ENCODE results near the gene JMJD7.
A peak's percentile ranks its signal among the peaks of the same experiment; 100 is the strongest.

Gene JMJD7

DNA sequence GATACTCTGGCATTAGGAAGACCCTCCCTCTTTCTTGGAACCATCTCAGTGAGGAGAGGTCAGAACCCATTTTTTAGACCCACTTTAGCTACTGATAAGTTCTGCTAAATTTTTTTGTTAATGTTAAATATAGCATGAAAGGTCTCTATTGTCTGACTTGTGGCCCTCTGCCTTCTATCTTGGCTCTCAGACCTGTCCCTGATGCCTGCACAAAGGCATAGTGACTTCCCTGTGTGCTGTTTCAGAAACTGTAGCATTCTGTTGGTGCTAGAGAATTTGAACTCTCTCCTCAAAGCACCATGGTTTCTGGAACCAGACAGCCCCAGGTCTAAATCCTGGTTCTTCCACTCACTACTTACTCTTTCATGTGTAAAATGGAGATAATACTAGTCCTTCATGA is 38.2 kb upstream of the JMJD7 start:
- TF ChIP-seq, protein P1, sequence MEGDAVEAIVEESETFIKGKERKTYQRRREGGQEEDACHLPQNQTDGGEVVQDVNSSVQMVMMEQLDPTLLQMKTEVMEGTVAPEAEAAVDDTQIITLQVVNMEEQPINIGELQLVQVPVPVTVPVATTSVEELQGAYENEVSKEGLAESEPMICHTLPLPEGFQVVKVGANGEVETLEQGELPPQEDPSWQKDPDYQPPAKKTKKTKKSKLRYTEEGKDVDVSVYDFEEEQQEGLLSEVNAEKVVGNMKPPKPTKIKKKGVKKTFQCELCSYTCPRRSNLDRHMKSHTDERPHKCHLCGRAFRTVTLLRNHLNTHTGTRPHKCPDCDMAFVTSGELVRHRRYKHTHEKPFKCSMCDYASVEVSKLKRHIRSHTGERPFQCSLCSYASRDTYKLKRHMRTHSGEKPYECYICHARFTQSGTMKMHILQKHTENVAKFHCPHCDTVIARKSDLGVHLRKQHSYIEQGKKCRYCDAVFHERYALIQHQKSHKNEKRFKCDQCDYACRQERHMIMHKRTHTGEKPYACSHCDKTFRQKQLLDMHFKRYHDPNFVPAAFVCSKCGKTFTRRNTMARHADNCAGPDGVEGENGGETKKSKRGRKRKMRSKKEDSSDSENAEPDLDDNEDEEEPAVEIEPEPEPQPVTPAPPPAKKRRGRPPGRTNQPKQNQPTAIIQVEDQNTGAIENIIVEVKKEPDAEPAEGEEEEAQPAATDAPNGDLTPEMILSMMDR (IDR thresholded peaks at IDR 0.05; ENCODE audit: borderline replicate concordance, extremely low read depth, low read length, poor library complexity, severe bottlenecking) = no peak
- no peak for TF ChIP-seq EZH2 (IDR thresholded peaks at IDR 0.05; ENCODE audit: borderline replicate concordance, low read depth, low read length, severe bottlenecking)
- Histone ChIP-seq H3K36me3 (ENCODE audit: insufficient read depth, low read length) (no peaks in the 10 kb centered on the region), H3K27ac (ENCODE audit: low read length) (no peak overlapping the region; the same call in 1 of the 2 replicates), H3K27me3 (ENCODE audit: insufficient read depth, low read length, poor library complexity) (no peaks in the 10 kb centered on the region), H3K4me1 (ENCODE audit: insufficient read depth, low read length) (peaks cover 24% of the 10 kb centered on the region), H3K9ac (ENCODE audit: low read depth, low read length) (no peak overlapping the region), H3K4me3 (ENCODE audit: low read depth in 1 of 2, low read length in 2 of 2) (no peak overlapping the region), H3K9me3 (ENCODE audit: insufficient read depth, low read length, severe bottlenecking) (no peaks in the 10 kb centered on the region), H4K20me1 (ENCODE audit: insufficient read depth, low read length) (peaks cover 3% of the 10 kb centered on the region; the same call in 1 of the 2 replicates), H2AFZ (ENCODE audit: low read depth, low read length) (no peak overlapping the region), H3K79me2 (ENCODE audit: insufficient read depth, low read length) (peaks cover 33% of the 10 kb centered on the region; the same call in 1 of the 2 replicates), H3K4me2 (ENCODE audit: insufficient read depth, low read length) (no peak overlapping the region)
- ATAC-seq (ENCODE audit: insufficient read depth, low read depth) = no peak
- no peak for DNase-seq

DNA sequence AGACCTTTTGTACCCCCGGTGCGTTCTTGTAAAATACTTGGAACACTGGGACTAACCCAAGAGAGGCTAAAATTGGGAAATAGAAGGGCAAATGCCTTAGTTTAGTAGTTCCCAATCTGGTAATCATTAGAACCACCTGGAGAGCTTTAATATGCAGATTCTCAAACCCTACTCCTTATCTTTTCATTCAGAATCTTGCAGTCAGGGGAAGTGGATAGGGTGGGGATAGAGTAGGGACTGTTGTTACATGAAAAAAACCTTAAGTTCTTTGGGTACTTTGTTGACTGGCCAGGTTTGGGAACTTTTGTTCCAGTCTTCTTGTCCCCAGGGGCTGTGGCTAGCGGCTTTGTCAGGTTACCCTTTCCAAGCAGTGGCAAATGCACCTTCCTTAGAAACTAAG is 37.7 kb upstream of the JMJD7 start:
- H3K27ac ChIP-seq (ENCODE audit: low read length) = peak overlapping the region; percentile 16; the same call in 1 of the 2 replicates
- no peak overlapping the region for H3K4me3 ChIP-seq (ENCODE audit: low read depth in 1 of 2, low read length in 2 of 2)
- peaks cover 24% of the 10 kb centered on the region for H3K4me1 ChIP-seq (ENCODE audit: insufficient read depth, low read length)
- no peaks in the 10 kb centered on the region for H3K9me3 ChIP-seq (ENCODE audit: insufficient read depth, low read length, severe bottlenecking)
- H4K20me1 ChIP-seq (ENCODE audit: insufficient read depth, low read length) = peaks cover 3% of the 10 kb centered on the region; the same call in 1 of the 2 replicates
- no peak overlapping the region for H3K9ac ChIP-seq (ENCODE audit: low read depth, low read length)
- no peaks in the 10 kb centered on the region for H3K36me3 ChIP-seq (ENCODE audit: insufficient read depth, low read length)
- DNase-seq (no peak), ATAC-seq (ENCODE audit: insufficient read depth, low read depth) (no peak)
- TF ChIP-seq, protein P1 (IDR thresholded peaks at IDR 0.05; ENCODE audit: borderline replicate concordance, extremely low read depth, low read length, poor library complexity, severe bottlenecking) = no peak
- TF ChIP-seq EZH2 (IDR thresholded peaks at IDR 0.05; ENCODE audit: borderline replicate concordance, low read depth, low read length, severe bottlenecking) = no peak
- H2AFZ ChIP-seq (ENCODE audit: low read depth, low read length) = no peak overlapping the region
- peaks cover 35% of the 10 kb centered on the region; the same call in 1 of the 2 replicates for H3K79me2 ChIP-seq (ENCODE audit: insufficient read depth, low read length)
- H3K27me3 ChIP-seq (ENCODE audit: insufficient read depth, low read length, poor library complexity) = no peaks in the 10 kb centered on the region
- no peak overlapping the region for H3K4me2 ChIP-seq (ENCODE audit: insufficient read depth, low read length)

DNA sequence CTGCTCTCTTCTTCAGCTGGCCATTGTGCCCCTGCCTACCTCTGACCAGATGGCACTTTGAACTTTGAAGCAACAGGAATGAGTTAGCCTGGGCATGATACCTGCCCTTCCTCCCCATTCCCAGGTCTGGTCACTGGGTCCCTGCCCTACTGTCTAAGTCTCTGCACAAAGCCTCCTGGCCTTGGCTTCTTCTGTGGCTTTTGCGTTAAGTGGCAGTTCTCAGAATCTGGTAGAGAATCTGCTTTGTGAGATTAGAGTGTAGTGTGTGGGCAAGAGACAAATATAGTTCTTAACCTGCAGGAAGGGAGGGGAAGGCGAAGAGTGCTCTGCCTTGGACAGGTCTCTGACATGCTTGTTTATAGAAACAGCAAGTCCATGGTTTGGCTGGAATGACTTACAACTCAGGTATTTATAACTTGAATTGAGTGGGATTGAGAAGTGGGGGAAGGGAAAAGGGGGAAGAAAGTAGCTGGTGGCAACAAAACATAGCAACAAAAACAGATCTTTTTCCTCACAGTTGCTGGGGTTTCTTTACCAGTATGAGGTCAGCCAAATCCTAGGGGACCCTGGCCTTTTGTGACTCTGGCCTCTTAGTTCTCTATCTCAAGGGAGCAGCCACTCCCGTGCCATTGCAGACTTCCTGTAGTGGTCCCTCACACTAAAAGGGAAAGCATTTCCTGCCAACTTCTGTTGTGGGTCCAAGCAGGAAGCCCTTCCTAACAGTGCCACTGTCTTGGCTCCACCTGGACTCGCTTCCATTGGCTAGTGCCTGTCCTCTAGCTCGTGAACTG is 36.9 kb upstream of the JMJD7 start:
- DNase-seq (peak; percentile 39), ATAC-seq (ENCODE audit: insufficient read depth, low read depth) (peak; percentile 78)
- Histone ChIP-seq H3K79me2 (ENCODE audit: insufficient read depth, low read length) (peaks cover 32% of the 10 kb centered on the region; the same call in 1 of the 2 replicates), H4K20me1 (ENCODE audit: insufficient read depth, low read length) (peaks cover 3% of the 10 kb centered on the region; the same call in 1 of the 2 replicates), H3K27me3 (ENCODE audit: insufficient read depth, low read length, poor library complexity) (no peaks in the 10 kb centered on the region), H3K4me1 (ENCODE audit: insufficient read depth, low read length) (peaks cover 26% of the 10 kb centered on the region), H3K9me3 (ENCODE audit: insufficient read depth, low read length, severe bottlenecking) (no peaks in the 10 kb centered on the region), H2AFZ (ENCODE audit: low read depth, low read length) (no peak overlapping the region), H3K4me2 (ENCODE audit: insufficient read depth, low read length) (peak overlapping the region; percentile 39), H3K27ac (ENCODE audit: low read length) (peak overlapping the region; percentile 40), H3K9ac (ENCODE audit: low read depth, low read length) (no peak overlapping the region), H3K36me3 (ENCODE audit: insufficient read depth, low read length) (no peaks in the 10 kb centered on the region), H3K4me3 (ENCODE audit: low read depth in 1 of 2, low read length in 2 of 2) (no peak overlapping the region)
- TF ChIP-seq EZH2 (IDR thresholded peaks at IDR 0.05; ENCODE audit: borderline replicate concordance, low read depth, low read length, severe bottlenecking) = no peak
- TF ChIP-seq, protein P1 (IDR thresholded peaks at IDR 0.05; ENCODE audit: borderline replicate concordance, extremely low read depth, low read length, poor library complexity, severe bottlenecking) = no peak

Data from DND-41 (cell line).